ENCODE data around the gene CCN5.

CCN5 gene

DNA sequence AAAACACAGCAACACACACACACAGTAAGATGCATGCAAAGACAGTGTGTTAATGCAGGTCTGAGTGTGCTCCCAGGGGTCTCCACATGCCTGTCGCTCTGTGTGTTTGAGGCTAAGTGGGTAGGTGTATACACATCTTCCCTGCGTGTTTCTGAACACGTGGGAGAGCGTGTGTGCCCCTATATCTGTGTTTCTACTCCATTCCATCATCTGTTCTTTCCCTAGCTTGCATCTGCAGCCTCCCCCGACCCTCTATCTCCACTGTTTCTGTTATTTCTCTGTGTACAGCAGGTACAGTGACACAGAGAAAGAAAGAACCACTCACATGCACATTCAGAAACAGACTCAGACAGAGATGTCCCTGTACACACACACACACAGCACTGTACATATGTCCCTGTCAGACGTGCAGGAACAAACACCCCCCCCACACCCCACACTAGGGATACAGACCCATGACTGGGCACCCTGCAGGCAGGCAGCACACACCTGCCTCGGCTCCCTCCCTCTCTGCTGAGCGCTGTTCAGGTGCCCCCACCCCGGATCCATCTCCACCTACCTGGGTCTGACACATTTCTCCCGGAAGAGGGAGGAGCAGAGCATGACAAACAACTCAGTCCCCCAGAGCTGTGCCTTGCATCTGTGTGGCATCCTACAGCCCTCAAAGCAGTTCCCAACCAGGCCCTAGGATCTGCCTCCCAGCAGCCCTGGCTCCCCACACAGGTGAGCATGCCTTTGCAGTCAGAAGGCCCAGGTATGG lies 58.1 kb downstream of the CCN5 start:
- Mint-ChIP-seq H3K27me3 (peaks cover 12 to 28% of the 10 kb centered on the region in 2 donors), H3K36me3 (no peaks in the 10 kb centered on the region), H3K4me1 (peaks cover 6 to 9% of the 10 kb centered on the region in 2 donors), H3K9me3 (no peaks in the 10 kb centered on the region), H3K27ac (no peak overlapping the region), H3K4me3 (no peak overlapping the region)
- ATAC-seq (replicated peaks) (no peak), DNase-seq (no peak)

DNA sequence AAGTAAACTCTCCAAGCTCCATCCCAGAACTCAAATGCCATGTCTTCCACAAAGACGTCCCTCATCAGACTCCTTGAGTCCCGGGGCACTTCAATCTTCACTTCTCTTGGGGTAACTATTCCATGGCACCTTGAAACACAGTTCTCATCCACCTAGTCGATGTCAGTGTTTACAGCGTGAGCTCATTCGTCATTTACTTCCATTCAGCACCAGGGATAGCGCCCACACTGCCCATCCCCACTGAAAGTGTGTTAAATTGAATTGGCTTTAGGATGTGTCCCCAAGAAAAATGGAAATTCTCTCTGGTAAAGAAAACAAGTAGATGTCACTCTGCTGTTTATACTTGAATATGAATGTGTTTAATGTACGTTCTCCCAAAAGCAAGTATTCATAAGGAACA lies 61.8 kb downstream of the CCN5 start:
- Mint-ChIP-seq H3K27me3 (peaks cover 13 to 22% of the 10 kb centered on the region in 2 donors), H3K9me3 (peaks cover 0 to 1% of the 10 kb centered on the region in 2 donors), H3K27ac (no peak overlapping the region), H3K4me1 (no peaks in the 10 kb centered on the region), H3K4me3 (no peak overlapping the region), H3K36me3 (no peaks in the 10 kb centered on the region)
- ATAC-seq (replicated peaks): no peak
- no peak for DNase-seq
